Measurements from ENCODE around the gene PRAMEF9. TPM values are rescaled to one million over a fixed set of nuclear protein-coding genes. Genes with fewer than 3 reads are reported as not detected.
"Not testable (repeated sequence)": the region's sequence is repeated elsewhere in the genome, so short reads cannot be mapped to it uniquely, and the experiment has no call there.

Gene PRAMEF9
- total and polyA plus RNA-seq, 2 donors (not counting 1 experiment from before 2014, with no cell fraction given) = not detected

- not testable (repeated sequence) for H3K9me3 ChIP-seq (ENCODE audit: control insufficient read depth, insufficient read depth, low read depth, low read length); H3K4me3 ChIP-seq (replicated peaks in 1 of 4; ENCODE audit: control extremely low read depth in 1 of 4, insufficient read depth in 1 of 4, low read depth in 3 of 4, low read length in 4 of 4); H3K4me2 ChIP-seq (ENCODE audit: extremely low read depth, insufficient read depth, low read length); H3K9ac ChIP-seq (ENCODE audit: insufficient read depth, low read length); H2AFZ ChIP-seq (ENCODE audit: low read length); H3K36me3 ChIP-seq (ENCODE audit: control insufficient read depth, insufficient read depth, low read length); H3K4me1 ChIP-seq (ENCODE audit: control insufficient read depth, extremely low read depth, insufficient read depth, low read length); H4K20me1 ChIP-seq (ENCODE audit: control insufficient read depth, extremely low read depth, insufficient read depth, low read length); H3K79me2 ChIP-seq (ENCODE audit: control insufficient read depth, insufficient read depth, low read length); H3K27me3 ChIP-seq (ENCODE audit: control insufficient read depth, insufficient read depth, low read length); H3K27ac ChIP-seq (ENCODE audit: insufficient read depth, low read length); DNase-seq (ENCODE audit: low read depth in 2 of 2)
Measured at GRCh38 chr1:13222788-13223187, 51.1 kb downstream of the PRAMEF9 start.

GRCh38 chr1:13224480-13225060 lies 52.9 kb downstream of the PRAMEF9 start:
- DNase-seq (ENCODE audit: low read depth in 2 of 2) = no peak
- no peaks in the 10 kb centered on the region for H4K20me1 ChIP-seq (ENCODE audit: control insufficient read depth, extremely low read depth, insufficient read depth, low read length)
- no peaks in the 10 kb centered on the region for H3K9me3 ChIP-seq (ENCODE audit: control insufficient read depth, insufficient read depth, low read depth, low read length)

GRCh38 chr1:13225675-13226204 lies 54.1 kb downstream of the PRAMEF9 start, which contains the start of gene PRAMEF18:
Gene PRAMEF18 (minus strand): TSS chr1:13226154. CDS start chr1:13226106, 48 bp downstream.
- not testable (repeated sequence) for H3K79me2 ChIP-seq (ENCODE audit: control insufficient read depth, insufficient read depth, low read length); H3K27me3 ChIP-seq (ENCODE audit: control insufficient read depth, insufficient read depth, low read length); H3K36me3 ChIP-seq (ENCODE audit: control insufficient read depth, insufficient read depth, low read length); H3K4me3 ChIP-seq (replicated peaks in 1 of 4; ENCODE audit: control extremely low read depth in 1 of 4, insufficient read depth in 1 of 4, low read depth in 3 of 4, low read length in 4 of 4); H3K9ac ChIP-seq (ENCODE audit: insufficient read depth, low read length); H3K4me1 ChIP-seq (ENCODE audit: control insufficient read depth, extremely low read depth, insufficient read depth, low read length); H3K9me3 ChIP-seq (ENCODE audit: control insufficient read depth, insufficient read depth, low read depth, low read length); DNase-seq (ENCODE audit: low read depth in 2 of 2); H2AFZ ChIP-seq (ENCODE audit: low read length); H3K4me2 ChIP-seq (ENCODE audit: extremely low read depth, insufficient read depth, low read length); H3K27ac ChIP-seq (ENCODE audit: insufficient read depth, low read length); H4K20me1 ChIP-seq (ENCODE audit: control insufficient read depth, extremely low read depth, insufficient read depth, low read length)

More at GRCh38 chr1:13224480-13225060, 52.9 kb downstream of the PRAMEF9 start:
- H3K9ac ChIP-seq (ENCODE audit: insufficient read depth, low read length) = no peak overlapping the region
- H3K4me2 ChIP-seq (ENCODE audit: extremely low read depth, insufficient read depth, low read length) = no peak overlapping the region
- no peak overlapping the region for H2AFZ ChIP-seq (ENCODE audit: low read length)
- H3K27me3 ChIP-seq (ENCODE audit: control insufficient read depth, insufficient read depth, low read length) = no peaks in the 10 kb centered on the region
- TF ChIP-seq, protein P1, sequence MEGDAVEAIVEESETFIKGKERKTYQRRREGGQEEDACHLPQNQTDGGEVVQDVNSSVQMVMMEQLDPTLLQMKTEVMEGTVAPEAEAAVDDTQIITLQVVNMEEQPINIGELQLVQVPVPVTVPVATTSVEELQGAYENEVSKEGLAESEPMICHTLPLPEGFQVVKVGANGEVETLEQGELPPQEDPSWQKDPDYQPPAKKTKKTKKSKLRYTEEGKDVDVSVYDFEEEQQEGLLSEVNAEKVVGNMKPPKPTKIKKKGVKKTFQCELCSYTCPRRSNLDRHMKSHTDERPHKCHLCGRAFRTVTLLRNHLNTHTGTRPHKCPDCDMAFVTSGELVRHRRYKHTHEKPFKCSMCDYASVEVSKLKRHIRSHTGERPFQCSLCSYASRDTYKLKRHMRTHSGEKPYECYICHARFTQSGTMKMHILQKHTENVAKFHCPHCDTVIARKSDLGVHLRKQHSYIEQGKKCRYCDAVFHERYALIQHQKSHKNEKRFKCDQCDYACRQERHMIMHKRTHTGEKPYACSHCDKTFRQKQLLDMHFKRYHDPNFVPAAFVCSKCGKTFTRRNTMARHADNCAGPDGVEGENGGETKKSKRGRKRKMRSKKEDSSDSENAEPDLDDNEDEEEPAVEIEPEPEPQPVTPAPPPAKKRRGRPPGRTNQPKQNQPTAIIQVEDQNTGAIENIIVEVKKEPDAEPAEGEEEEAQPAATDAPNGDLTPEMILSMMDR (conservative IDR thresholded peaks at IDR 0.05 in 1 of 2, IDR thresholded peaks at IDR 0.05 in 1 of 2; ENCODE audit: low read depth in 1 of 2, low read length in 2 of 2) = no peak
- no peak for TF ChIP-seq EZH2 (IDR thresholded peaks at IDR 0.05; ENCODE audit: low read length, missing control alignments)
- no peak overlapping the region for H3K27ac ChIP-seq (ENCODE audit: insufficient read depth, low read length)
- H3K4me3 ChIP-seq (replicated peaks in 1 of 4; ENCODE audit: control extremely low read depth in 1 of 4, insufficient read depth in 1 of 4, low read depth in 3 of 4, low read length in 4 of 4) = no peak overlapping the region
- no peaks in the 10 kb centered on the region for H3K4me1 ChIP-seq (ENCODE audit: control insufficient read depth, extremely low read depth, insufficient read depth, low read length)
- H3K79me2 ChIP-seq (ENCODE audit: control insufficient read depth, insufficient read depth, low read length) = no peaks in the 10 kb centered on the region
- H3K36me3 ChIP-seq (ENCODE audit: control insufficient read depth, insufficient read depth, low read length) = no peaks in the 10 kb centered on the region

- not testable (repeated sequence) for H3K79me2 ChIP-seq (ENCODE audit: control insufficient read depth, insufficient read depth, low read length); H3K9ac ChIP-seq (ENCODE audit: insufficient read depth, low read length); H3K9me3 ChIP-seq (ENCODE audit: control insufficient read depth, insufficient read depth, low read depth, low read length); H2AFZ ChIP-seq (ENCODE audit: low read length); H3K27me3 ChIP-seq (ENCODE audit: control insufficient read depth, insufficient read depth, low read length); H3K4me2 ChIP-seq (ENCODE audit: extremely low read depth, insufficient read depth, low read length); DNase-seq (ENCODE audit: low read depth in 2 of 2); H3K4me3 ChIP-seq (replicated peaks in 1 of 4; ENCODE audit: control extremely low read depth in 1 of 4, insufficient read depth in 1 of 4, low read depth in 3 of 4, low read length in 4 of 4); H3K4me1 ChIP-seq (ENCODE audit: control insufficient read depth, extremely low read depth, insufficient read depth, low read length); H4K20me1 ChIP-seq (ENCODE audit: control insufficient read depth, extremely low read depth, insufficient read depth, low read length); H3K36me3 ChIP-seq (ENCODE audit: control insufficient read depth, insufficient read depth, low read length); H3K27ac ChIP-seq (ENCODE audit: insufficient read depth, low read length)
Measured at GRCh38 chr1:13227271-13228055, 55.8 kb downstream of the PRAMEF9 start.
